ENCODE results near the gene FEV. TPM values are rescaled to one million over a fixed set of nuclear protein-coding genes. Genes with fewer than 3 reads are reported as not detected.

The FEV gene
- total RNA-seq, 1 experiment from 2014 or later = not detected

- Histone ChIP-seq H3K36me3 (no peaks in the 10 kb centered on the region), H3K4me1 (peaks cover 24% of the 10 kb centered on the region), H3K9me3 (replicated peaks) (no peaks in the 10 kb centered on the region), H3K27me3 (no peaks in the 10 kb centered on the region), H3K4me3 (no peak overlapping the region), H3K27ac (no peak overlapping the region)
- peak in 1 of 2 experiments; percentile 31 for DNase-seq
These were observed 16.8 kb upstream of the FEV start for GRCh38 chr2:219001577-219002394.

GRCh38 chr2:219001100-219001576, 16.2 kb upstream of the FEV start:
- no peaks in the 10 kb centered on the region for H3K9me3 ChIP-seq (replicated peaks)
- no peak overlapping the region for H3K4me3 ChIP-seq
- no peak for DNase-seq
- no peaks in the 10 kb centered on the region for H3K36me3 ChIP-seq
- peaks cover 26% of the 10 kb centered on the region for H3K4me1 ChIP-seq
- no peaks in the 10 kb centered on the region for H3K27me3 ChIP-seq
- H3K27ac ChIP-seq = no peak overlapping the region

GRCh38 chr2:219000569-219000960, 15.6 kb upstream of the FEV start:
- Histone ChIP-seq H3K9me3 (replicated peaks) (no peaks in the 10 kb centered on the region), H3K27me3 (no peaks in the 10 kb centered on the region), H3K4me1 (peaks cover 26% of the 10 kb centered on the region), H3K4me3 (no peak overlapping the region), H3K27ac (no peak overlapping the region), H3K36me3 (no peaks in the 10 kb centered on the region)
- no peak for DNase-seq

GRCh38 chr2:218999881-219000568, 15.0 kb upstream of the FEV start:
- Histone ChIP-seq H3K4me1 (peaks cover 26% of the 10 kb centered on the region), H3K4me3 (no peak overlapping the region), H3K9me3 (replicated peaks) (no peaks in the 10 kb centered on the region), H3K36me3 (no peaks in the 10 kb centered on the region), H3K27ac (no peak overlapping the region), H3K27me3 (no peaks in the 10 kb centered on the region)
- DNase-seq = peak in 1 of 2 experiments; percentile 9

- no peak overlapping the region for H3K27ac ChIP-seq
- no peaks in the 10 kb centered on the region for H3K27me3 ChIP-seq
- no peaks in the 10 kb centered on the region for H3K9me3 ChIP-seq (replicated peaks)
- H3K36me3 ChIP-seq = no peaks in the 10 kb centered on the region
- H3K4me3 ChIP-seq = no peak overlapping the region
- DNase-seq = peak in 1 of 2 experiments; percentile 5
- H3K4me1 ChIP-seq = peaks cover 26% of the 10 kb centered on the region
These were observed 14.3 kb upstream of the FEV start for GRCh38 chr2:218999021-218999880.

- H3K36me3 ChIP-seq = no peaks in the 10 kb centered on the region
These were observed 13.5 kb upstream of the FEV start for GRCh38 chr2:218998414-218999002.

GRCh38 chr2:218997731-218998130, 12.7 kb upstream of the FEV start:
- peak; percentile 24 to 47 for DNase-seq
- Histone ChIP-seq H3K27ac (no peak overlapping the region), H3K36me3 (no peaks in the 10 kb centered on the region), H3K4me1 (peaks cover 26% of the 10 kb centered on the region), H3K27me3 (no peaks in the 10 kb centered on the region), H3K4me3 (no peak overlapping the region), H3K9me3 (replicated peaks) (no peaks in the 10 kb centered on the region)

More at GRCh38 chr2:218998414-218999002, 13.5 kb upstream of the FEV start:
- DNase-seq = peak; percentile 39 to 54
- Histone ChIP-seq H3K4me1 (peaks cover 26% of the 10 kb centered on the region), H3K9me3 (replicated peaks) (no peaks in the 10 kb centered on the region), H3K27me3 (no peaks in the 10 kb centered on the region), H3K27ac (no peak overlapping the region), H3K4me3 (no peak overlapping the region)

- DNase-seq = peak; percentile 70 to 84
- Histone ChIP-seq H3K4me3 (peak overlapping the region; percentile 64), H3K27ac (peak overlapping the region; percentile 79), H3K36me3 (no peaks in the 10 kb centered on the region), H3K27me3 (no peaks in the 10 kb centered on the region), H3K9me3 (replicated peaks) (no peaks in the 10 kb centered on the region), H3K4me1 (peaks cover 26% of the 10 kb centered on the region)
These were observed 12.0 kb upstream of the FEV start for GRCh38 chr2:218996937-218997336.

GRCh38 chr2:218995972-218996711, 11.2 kb upstream of the FEV start:
- no peaks in the 10 kb centered on the region for H3K9me3 ChIP-seq (replicated peaks)
- H3K4me3 ChIP-seq = peak overlapping the region; percentile 64
- H3K27me3 ChIP-seq = no peaks in the 10 kb centered on the region
- no peaks in the 10 kb centered on the region for H3K36me3 ChIP-seq
- H3K27ac ChIP-seq = peak overlapping the region; percentile 79
- peak; percentile 91 to 92 for DNase-seq
- peaks cover 26% of the 10 kb centered on the region for H3K4me1 ChIP-seq

- H3K4me1 ChIP-seq = peaks cover 26% of the 10 kb centered on the region
- no peaks in the 10 kb centered on the region for H3K9me3 ChIP-seq (replicated peaks)
- no peak overlapping the region for H3K27ac ChIP-seq
- H3K36me3 ChIP-seq = no peaks in the 10 kb centered on the region
- no peaks in the 10 kb centered on the region for H3K27me3 ChIP-seq
- no peak for DNase-seq
- H3K4me3 ChIP-seq = no peak overlapping the region; the same call in 1 of the 2 replicates
These were observed 10.6 kb upstream of the FEV start for GRCh38 chr2:218995561-218995960.

- DNase-seq = no peak
- Histone ChIP-seq H3K27me3 (no peaks in the 10 kb centered on the region), H3K27ac (no peak within 1 kb of the TSS)
These were observed 8.6 kb upstream of the FEV start, which contains the start of gene CRYBA2 for GRCh38 chr2:218993345-218994315. Gene CRYBA2, minus strand, starts transcription at chr2:218993422. Its CDS starts 246 bp downstream, at chr2:218993176.

GRCh38 chr2:218992703-218993344, 7.8 kb upstream of the FEV start:
- Histone ChIP-seq H3K4me1 (peaks cover 11% of the 10 kb centered on the region), H3K27ac (no peak overlapping the region), H3K27me3 (no peaks in the 10 kb centered on the region), H3K9me3 (replicated peaks) (no peaks in the 10 kb centered on the region), H3K36me3 (no peaks in the 10 kb centered on the region), H3K4me3 (no peak overlapping the region)
- DNase-seq = no peak

More at GRCh38 chr2:218993345-218994315, 8.6 kb upstream of the FEV start, which contains the start of gene CRYBA2:
- Histone ChIP-seq H3K4me1 (peaks cover 19% of the 10 kb centered on the region), H3K9me3 (replicated peaks) (no peaks in the 10 kb centered on the region), H3K36me3 (no peaks in the 10 kb centered on the region), H3K4me3 (no peak within 1 kb of the TSS)
